K562 (cell line): ENCODE data around the gene TMEM53. TPM values are rescaled to one million over a fixed set of nuclear protein-coding genes. Genes with fewer than 3 reads are reported as not detected.
A peak's percentile ranks its signal among the peaks of the same experiment; 100 is the strongest.

Experiments
- ATAC-seq: fragments of 200-7000 bp; cut with Tn5 transposase; 3 replicates; pipeline ENCODE4 v1.9.1; 2020; ENCODE audit warnings: moderate library complexity
- BruUV-seq: library from RNA; stranded (reverse); fragments of 400-500 nt; replicated peaks from 2 replicates; lab custom pipeline; 2021; lab: Mats Ljungman, UMichigan
- CTCF ChIA-PET: fragments of 300-600 bp; formaldehyde crosslinking; extraction: SDS; loops from one replicate; lab custom pipeline; 2021; ENCODE audit warnings: low intra/inter-chr PET ratio; lab: Yijun Ruan, JAX
- POLR2A ChIA-PET: fragments of 300-600, 350-650 bp; sonication (Branson Sonifier 250); formaldehyde crosslinking; extraction: SDS; loops from one replicate; lab custom pipeline; 2021; ENCODE audit warnings: antibody characterized with exemption, inconsistent platforms; lab: Yijun Ruan, JAX
- DNase-seq, 4 experiments: peaks; one replicate each; pipeline versions ENCODE4 v3.0.0 to v3.0.0-alpha.2; 2011 to 2018; ENCODE audit warnings: low spot score in 3 of 4, mixed read lengths in 3 of 4; ENCODE audit errors: extremely low read depth in 1 of 4
- FAIRE-seq: peaks from 2 replicates; lab custom pipeline; 2011; peaks lifted over from hg19 to GRCh38; lab: Jason Lieb, UNC
- H2AFZ ChIP-seq: 2 replicates; pipeline ENCODE4 v1.6.0; 2011; ENCODE audit warnings: low read depth, low read length, control low read depth, inconsistent platforms
- H3K27ac ChIP-seq: fragments of 200-600 bp; 3 replicates; pipeline ENCODE4 v1.8.0; 2011; ENCODE audit warnings: low read depth, mild to moderate bottlenecking, control low read depth, inconsistent platforms, low read length, moderate library complexity, mixed read lengths; ENCODE audit errors: extremely low read depth
- H3K27me3 ChIP-seq, 2 experiments: fragments of 300-600 bp in 1 of 2; 2 replicates in 1 of 2; 3 replicates in 1 of 2; pipeline versions ENCODE4 v1.6.0 to v1.8.0; 2011; ENCODE audit warnings: inconsistent platforms in 2 of 2, low read length in 2 of 2, mild to moderate bottlenecking in 1 of 2, mixed read lengths in 1 of 2, moderate library complexity in 1 of 2; ENCODE audit not compliant: control insufficient read depth in 2 of 2, insufficient read depth in 2 of 2
- H3K36me3 ChIP-seq: fragments of 300-600 bp; 3 replicates; pipeline ENCODE4 v1.8.0; 2011; ENCODE audit warnings: mild to moderate bottlenecking, low read length, inconsistent platforms; ENCODE audit not compliant: control insufficient read depth, insufficient read depth
- H3K4me1 ChIP-seq, 2 experiments: fragments of 200-600 bp in 1 of 2; replicated peaks in 1 of 2; 2 replicates in 1 of 2; 3 replicates in 1 of 2; pipeline versions ENCODE4 v1.5.1 to v1.8.0; 2011; ENCODE audit warnings: inconsistent platforms in 2 of 2, low read length in 2 of 2, mild to moderate bottlenecking in 1 of 2, mixed read lengths in 1 of 2, moderate library complexity in 1 of 2; ENCODE audit not compliant: control insufficient read depth in 2 of 2, insufficient read depth in 2 of 2
- H3K4me2 ChIP-seq: 2 replicates; pipeline ENCODE4 v1.6.1; 2011; ENCODE audit warnings: low read length, control low read depth, inconsistent platforms, mixed read lengths; ENCODE audit not compliant: insufficient read depth
- H3K4me3 ChIP-seq: fragments of 200-600 bp; sonication (generic), shearing (Covaris generic); 2 replicates; pipeline ENCODE4 v1.5.1; 2016; ENCODE audit warnings: control low read depth, inconsistent platforms
- H3K79me2 ChIP-seq: fragments of 200-600 bp; 3 replicates; pipeline ENCODE4 v1.8.0; 2011; ENCODE audit warnings: low read length, inconsistent platforms; ENCODE audit not compliant: control insufficient read depth, insufficient read depth
- H3K9ac ChIP-seq, 2 experiments: 2 replicates each; pipeline versions ENCODE4 v1.6.0 to v1.6.1; 2011; ENCODE audit warnings: low read depth in 2 of 2, low read length in 2 of 2, control low read depth in 1 of 2, inconsistent platforms in 1 of 2, mild to moderate bottlenecking in 1 of 2, mixed read lengths in 1 of 2; ENCODE audit not compliant: insufficient read depth in 1 of 2
- H3K9me1 ChIP-seq: one replicate; pipeline ENCODE4 v1.6.0; 2011; ENCODE audit warnings: inconsistent platforms, mild to moderate bottlenecking, low read length, moderate library complexity; ENCODE audit not compliant: control insufficient read depth, insufficient read depth
- H3K9me3 ChIP-seq: replicated peaks from 2 replicates; pipeline ENCODE4 v1.5.1; 2011; ENCODE audit warnings: low read depth, low read length, inconsistent platforms; ENCODE audit not compliant: control insufficient read depth, insufficient read depth
- H4K20me1 ChIP-seq: replicated peaks from 2 replicates; pipeline ENCODE4 v1.6.1; 2011; ENCODE audit warnings: low read length, inconsistent platforms, mixed read lengths; ENCODE audit not compliant: control insufficient read depth, insufficient read depth
- CREB1 ChIP-seq, 2 experiments: sonication (generic) in 1 of 2; formaldehyde crosslinking in 1 of 2; IDR thresholded peaks; 2 replicates each; pipeline versions ENCODE4 v1.6.1 to v1.8.0; 2012 to 2022; ENCODE audit warnings: inconsistent platforms in 1 of 2, mild to moderate bottlenecking in 1 of 2, missing genetic modification reagents in 1 of 2, moderate library complexity in 1 of 2
- HNRNPH1 ChIP-seq: fragments of 200-400 bp; formaldehyde crosslinking; optimal IDR thresholded peaks from 2 replicates; pipeline ENCODE3; 2017; ENCODE audit warnings: low read depth, mild to moderate bottlenecking, low read length, moderate library complexity
- KLF10 ChIP-seq: fragments of 250-450 bp; sonication (Bioruptor Pico); IDR thresholded peaks from 2 replicates; pipeline ENCODE4 v1.6.1; 2021; ENCODE audit warnings: matching md5 sums
- POLR2G ChIP-seq: fragments of 200-400 bp; formaldehyde crosslinking; IDR thresholded peaks from 2 replicates; pipeline ENCODE4 v1.6.1; 2017; ENCODE audit warnings: low read depth, mild to moderate bottlenecking, antibody characterized with exemption, low read length, moderate library complexity
- RBM34 ChIP-seq: fragments of 200-400 bp; formaldehyde crosslinking; IDR thresholded peaks from 2 replicates; pipeline ENCODE4 v1.6.1; 2018; ENCODE audit warnings: low read length, borderline replicate concordance; ENCODE audit not compliant: insufficient read depth
- SAP30 ChIP-seq: fragments of 200-600 bp; sonication (generic); IDR thresholded peaks from 2 replicates; pipeline ENCODE4 v1.6.1; 2012; ENCODE audit warnings: borderline replicate concordance, low read depth, mild to moderate bottlenecking, moderate library complexity, low read length, control low read depth, inconsistent platforms; ENCODE audit not compliant: insufficient read depth, poor library complexity, severe bottlenecking
- WGBS: fragments of 100-300 bp; shearing (Covaris generic); methylation state at CpG from one replicate; pipeline ENCODE4 v1.1.6; 2016; ENCODE audit warnings: low coverage, mixed read lengths; ENCODE audit not compliant: insufficient coverage; ENCODE audit errors: missing lambda C conversion rate; 5-methylcytosine and 5-hydroxymethylcytosine counted together
- in situ Hi-C: fragments of 300-500 bp; cut with MboI; formaldehyde crosslinking; loops from 4 replicates; pipeline ENCODE4 v1.15.0; 2018; ENCODE audit warnings: inconsistent platforms, mixed read lengths
- intact Hi-C: fragments of 100-400 bp; cut with micrococcal nuclease; formaldehyde crosslinking; loops from 2 replicates; pipeline ENCODE4 v1.14.2; 2022
- polyA plus RNA-seq, 8 experiments: library from polyadenylated mRNA; depleted of rRNA in 4 of 8; stranded (reverse) in 5 of 8; unstranded in 3 of 8; fragments of >200 nt; fragmentation: Nextera tagmentation in 2 of 8; fragmentation: Illumina TruSeq in 1 of 8; extraction: Ambion mirVana in 2 of 8; extraction: Trizol in 1 of 8; gene quantifications; 2 replicates each; pipeline versions ENCODE4 v1.2.1 to v1.2.3, GENCODE V29; 2011 to 2014; ENCODE audit warnings: inconsistent platforms in 1 of 8, missing spikeins in 1 of 8
- total RNA-seq, 7 experiments: library from RNA; depleted of rRNA in 6 of 7; stranded (reverse); fragments of >200 nt in 6 of 7; fragmentation: Illumina TruSeq in 2 of 7; extraction: Trizol in 2 of 7; gene quantifications; 2 replicates each; pipeline versions ENCODE4 v1.2.1 to v1.2.3, GENCODE V29; 2011 to 2021; ENCODE audit warnings: low replicate concordance in 1 of 7
- TF ChIP-seq, protein P1 (sequence below), 2 experiments: fragments of 450-650 bp; IDR thresholded peaks; 2 replicates each; pipeline ENCODE4 v1.6.1; 2018; ENCODE audit warnings: mild to moderate bottlenecking in 2 of 2, low read depth in 1 of 2; ENCODE audit not compliant: partially characterized antibody in 2 of 2

TMEM53 gene
- total and polyA plus RNA-seq, 9 of the 15 experiments (the other 6 are each of a cell fraction or from before 2014, with no cell fraction given): 0.23 to 3.7 (median 2.0) TPM

- FAIRE-seq (no peak), DNase-seq (no peak), ATAC-seq (no peak)
- Histone ChIP-seq H3K4me1 (peaks cover 4 to 10% of the 10 kb centered on the region in 2 experiments; a peak in 4 of 5 replicates), H2AFZ (no peak overlapping the region), H3K27me3 (no peaks in the 10 kb centered on the region), H4K20me1 (peaks cover 5% of the 10 kb centered on the region; the same call in 1 of the 2 replicates), H3K9ac (peak overlapping the region in 1 of 2 experiments; percentile 57; a peak in 1 of 4 replicates), H3K36me3 (peaks cover 97% of the 10 kb centered on the region), H3K9me3 (no peaks in the 10 kb centered on the region), H3K4me2 (no peak overlapping the region), H3K9me1 (peaks cover 2% of the 10 kb centered on the region), H3K27ac (no peak overlapping the region), H3K79me2 (peaks cover 4% of the 10 kb centered on the region; the same call in 1 of the 3 replicates), H3K4me3 (no peak overlapping the region)
- intact Hi-C loops (no loop called here), in situ Hi-C loops (no loop called here)
- no TSS peak for BruUV-seq
- POLR2A ChIA-PET: interaction anchor here (0.6 to 21.3 kb wide), 4 partner anchors 1 to 29 kb away, joined by 3 to 328 read pairs (median 166); no protein-coding TSS in a partner anchor
- CTCF ChIA-PET: no interaction called here
- 86% methylated on average over 9 of the region's 9 CpGs for WGBS
- no peak for TF ChIP-seq CREB1 (IDR thresholded peaks at IDR 0.05)
- no peak for TF ChIP-seq CREB1 (CRISPR knock-in tag; IDR thresholded peaks at IDR 0.05)
- TF ChIP-seq POLR2G: 0 out of 2 replicates have a peak, but pooled peaks have one; percentile 39
Measured at GRCh38 chr1:44643721-44644334, 30.5 kb downstream of the TMEM53 start.

GRCh38 chr1:44642925-44643324, 31.4 kb downstream of the TMEM53 start:
- H3K27ac ChIP-seq: no peak overlapping the region
- peaks cover 12 to 17% of the 10 kb centered on the region in 2 experiments; a peak in 4 of 5 replicates for H3K4me1 ChIP-seq
- H3K4me3 ChIP-seq: no peak overlapping the region
- H3K36me3 ChIP-seq: peaks cover 98% of the 10 kb centered on the region
- in situ Hi-C loops: no loop called here
- H4K20me1 ChIP-seq: peaks cover 5% of the 10 kb centered on the region; the same call in 1 of the 2 replicates
- DNase-seq (no peak), ATAC-seq (no peak), FAIRE-seq (no peak)
- WGBS: 88% methylated on average over 3 of the region's 3 CpGs
- H3K9ac ChIP-seq: peak overlapping the region in 1 of 2 experiments; percentile 79; a peak in 1 of 4 replicates
- intact Hi-C loops: no loop called here
- H3K4me2 ChIP-seq: no peak overlapping the region
- peaks cover 5% of the 10 kb centered on the region for H3K9me1 ChIP-seq
- BruUV-seq: no TSS peak
- ChIA-PET CTCF (no interaction called here), POLR2A (interaction anchor here (0.5 to 21.3 kb wide), 7 partner anchors 2 to 54 kb away, joined by 3 to 328 read pairs (median 4); partner anchors contain the start of genes ARMH1 and TMEM53)
- no peak overlapping the region for H2AFZ ChIP-seq
- H3K9me3 ChIP-seq: no peaks in the 10 kb centered on the region
- H3K79me2 ChIP-seq: peaks cover 4% of the 10 kb centered on the region; the same call in 1 of the 3 replicates
- no peaks in the 10 kb centered on the region for H3K27me3 ChIP-seq
- TF ChIP-seq KLF10 (CRISPR knock-in tag) (no peak), HNRNPH1 (no peak), SAP30 (no peak), RBM34 (no peak)
- TF ChIP-seq, protein P1, sequence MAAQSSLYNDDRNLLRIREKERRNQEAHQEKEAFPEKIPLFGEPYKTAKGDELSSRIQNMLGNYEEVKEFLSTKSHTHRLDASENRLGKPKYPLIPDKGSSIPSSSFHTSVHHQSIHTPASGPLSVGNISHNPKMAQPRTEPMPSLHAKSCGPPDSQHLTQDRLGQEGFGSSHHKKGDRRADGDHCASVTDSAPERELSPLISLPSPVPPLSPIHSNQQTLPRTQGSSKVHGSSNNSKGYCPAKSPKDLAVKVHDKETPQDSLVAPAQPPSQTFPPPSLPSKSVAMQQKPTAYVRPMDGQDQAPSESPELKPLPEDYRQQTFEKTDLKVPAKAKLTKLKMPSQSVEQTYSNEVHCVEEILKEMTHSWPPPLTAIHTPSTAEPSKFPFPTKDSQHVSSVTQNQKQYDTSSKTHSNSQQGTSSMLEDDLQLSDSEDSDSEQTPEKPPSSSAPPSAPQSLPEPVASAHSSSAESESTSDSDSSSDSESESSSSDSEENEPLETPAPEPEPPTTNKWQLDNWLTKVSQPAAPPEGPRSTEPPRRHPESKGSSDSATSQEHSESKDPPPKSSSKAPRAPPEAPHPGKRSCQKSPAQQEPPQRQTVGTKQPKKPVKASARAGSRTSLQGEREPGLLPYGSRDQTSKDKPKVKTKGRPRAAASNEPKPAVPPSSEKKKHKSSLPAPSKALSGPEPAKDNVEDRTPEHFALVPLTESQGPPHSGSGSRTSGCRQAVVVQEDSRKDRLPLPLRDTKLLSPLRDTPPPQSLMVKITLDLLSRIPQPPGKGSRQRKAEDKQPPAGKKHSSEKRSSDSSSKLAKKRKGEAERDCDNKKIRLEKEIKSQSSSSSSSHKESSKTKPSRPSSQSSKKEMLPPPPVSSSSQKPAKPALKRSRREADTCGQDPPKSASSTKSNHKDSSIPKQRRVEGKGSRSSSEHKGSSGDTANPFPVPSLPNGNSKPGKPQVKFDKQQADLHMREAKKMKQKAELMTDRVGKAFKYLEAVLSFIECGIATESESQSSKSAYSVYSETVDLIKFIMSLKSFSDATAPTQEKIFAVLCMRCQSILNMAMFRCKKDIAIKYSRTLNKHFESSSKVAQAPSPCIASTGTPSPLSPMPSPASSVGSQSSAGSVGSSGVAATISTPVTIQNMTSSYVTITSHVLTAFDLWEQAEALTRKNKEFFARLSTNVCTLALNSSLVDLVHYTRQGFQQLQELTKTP (IDR thresholded peaks at IDR 0.05; ENCODE audit: low read depth in 1 of 2, partially characterized antibody in 2 of 2): no peak
